Panc1 (cell line): Measurements from ENCODE around the gene ACLY.

ENCODE experiments used
- POLR2AphosphoS5 ChIP-seq: IDR thresholded peaks from 2 replicates; pipeline ENCODE4 v1.6.1; 2012; ENCODE audit warnings: mild to moderate bottlenecking, low read depth, low read length, moderate library complexity
- REST ChIP-seq, 2 experiments: IDR thresholded peaks; 2 replicates each; pipeline ENCODE4 v1.6.1; 2011 to 2012; ENCODE audit warnings: low read depth in 2 of 2, control low read depth in 1 of 2, low read length in 1 of 2, mild to moderate bottlenecking in 1 of 2, moderate library complexity in 1 of 2; ENCODE audit not compliant: insufficient read depth in 1 of 2
- SIN3A ChIP-seq: IDR thresholded peaks from 2 replicates; pipeline ENCODE4 v1.6.1; 2012; ENCODE audit warnings: low read depth, mild to moderate bottlenecking, low read length, moderate library complexity, borderline replicate concordance; ENCODE audit not compliant: insufficient read depth
- TCF7L2 ChIP-seq: IDR thresholded peaks from 2 replicates; pipeline ENCODE4 v1.6.1; 2011; ENCODE audit warnings: mild to moderate bottlenecking, low read depth, low read length, inconsistent platforms
- TF ChIP-seq, protein P1 (sequence below): fragments of 450-650 bp; IDR thresholded peaks from 2 replicates; pipeline ENCODE4 v1.5.1; 2017; ENCODE audit warnings: mild to moderate bottlenecking

GRCh38 chr17:41962768-41963434 is 44.1 kb upstream of the ACLY start:
- TF ChIP-seq, protein P1, sequence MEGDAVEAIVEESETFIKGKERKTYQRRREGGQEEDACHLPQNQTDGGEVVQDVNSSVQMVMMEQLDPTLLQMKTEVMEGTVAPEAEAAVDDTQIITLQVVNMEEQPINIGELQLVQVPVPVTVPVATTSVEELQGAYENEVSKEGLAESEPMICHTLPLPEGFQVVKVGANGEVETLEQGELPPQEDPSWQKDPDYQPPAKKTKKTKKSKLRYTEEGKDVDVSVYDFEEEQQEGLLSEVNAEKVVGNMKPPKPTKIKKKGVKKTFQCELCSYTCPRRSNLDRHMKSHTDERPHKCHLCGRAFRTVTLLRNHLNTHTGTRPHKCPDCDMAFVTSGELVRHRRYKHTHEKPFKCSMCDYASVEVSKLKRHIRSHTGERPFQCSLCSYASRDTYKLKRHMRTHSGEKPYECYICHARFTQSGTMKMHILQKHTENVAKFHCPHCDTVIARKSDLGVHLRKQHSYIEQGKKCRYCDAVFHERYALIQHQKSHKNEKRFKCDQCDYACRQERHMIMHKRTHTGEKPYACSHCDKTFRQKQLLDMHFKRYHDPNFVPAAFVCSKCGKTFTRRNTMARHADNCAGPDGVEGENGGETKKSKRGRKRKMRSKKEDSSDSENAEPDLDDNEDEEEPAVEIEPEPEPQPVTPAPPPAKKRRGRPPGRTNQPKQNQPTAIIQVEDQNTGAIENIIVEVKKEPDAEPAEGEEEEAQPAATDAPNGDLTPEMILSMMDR = peak; percentile 77
- TF ChIP-seq SIN3A = no peak
- TF ChIP-seq REST (IDR thresholded peaks at IDR 0.05; ENCODE audit: insufficient read depth in 1 of 2, low read depth in 2 of 2, low read length in 1 of 2) = no peak
- no peak for TF ChIP-seq TCF7L2
- no peak for TF ChIP-seq POLR2AphosphoS5
